Stimulated activated CD4-positive, alpha-beta T cell treated with anti-CD3 and anti-CD28 coated beads, TNF-alpha, amount 100 ng/mL, for 1 hour (primary cell): ENCODE results near the gene DENND6B.
"Not testable (repeated sequence)": the region's sequence is repeated elsewhere in the genome, so short reads cannot be mapped to it uniquely, and the experiment has no call there.

Experiments used
- DNase-seq, 3 donors: peaks; one replicate each; pipeline ENCODE4 v3.0.0-alpha.2; 2020; ENCODE audit warnings: low read depth in 3 of 3, low spot score in 1 of 3

The DENND6B gene

GRCh38 chr22:50326956-50327710 is at the start of gene DENND6B:
Gene DENND6B (minus strand): TSS chr22:50327012. CDS start chr22:50326988, 24 bp downstream.
- DNase-seq, result peak; percentile 23 to 59 (median 31)

GRCh38 chr22:50376085-50376651 is 49.4 kb upstream of the DENND6B start:
- DNase-seq, result no peak

- no peak for DNase-seq
These were observed 44.4 kb upstream of the DENND6B start for GRCh38 chr22:50371101-50371648.

GRCh38 chr22:50367778-50368500 is 41.1 kb upstream of the DENND6B start:
- DNase-seq, result no peak

GRCh38 chr22:50363803-50364194 is 37.0 kb upstream of the DENND6B start:
- DNase-seq, result not testable (repeated sequence)

- no peak for DNase-seq
These were observed 36.5 kb upstream of the DENND6B start for GRCh38 chr22:50363166-50363802.

- DNase-seq, result no peak
These were observed 34.9 kb upstream of the DENND6B start for GRCh38 chr22:50361688-50362087.

- no peak for DNase-seq
These were observed 34.4 kb upstream of the DENND6B start for GRCh38 chr22:50361222-50361621.

- no peak for DNase-seq
These were observed 33.8 kb upstream of the DENND6B start for GRCh38 chr22:50360578-50360977.

- no peak for DNase-seq
These were observed 30.9 kb upstream of the DENND6B start for GRCh38 chr22:50357756-50358155.

GRCh38 chr22:50357222-50357621 is 30.4 kb upstream of the DENND6B start:
- no peak for DNase-seq

GRCh38 chr22:50356186-50356585 is 29.4 kb upstream of the DENND6B start:
- no peak for DNase-seq

GRCh38 chr22:50348058-50348457 is 21.2 kb upstream of the DENND6B start:
- no peak for DNase-seq

- DNase-seq, result no peak
These were observed 20.3 kb upstream of the DENND6B start for GRCh38 chr22:50347157-50347556.

GRCh38 chr22:50346470-50346869 is 19.7 kb upstream of the DENND6B start:
- DNase-seq, result no peak

GRCh38 chr22:50343541-50343935 is 16.7 kb upstream of the DENND6B start:
- no peak for DNase-seq

GRCh38 chr22:50342651-50343540 is 16.1 kb upstream of the DENND6B start, which contains the start of gene PPP6R2:
Gene PPP6R2 (plus strand): TSS chr22:50343327. CDS start chr22:50393909, 50,582 bp downstream.
- DNase-seq, result peak; percentile 64 to 95 (median 80)

GRCh38 chr22:50341977-50342650 is 15.3 kb upstream of the DENND6B start:
- DNase-seq, result peak; percentile 63 to 79 (median 67)
